Loucy (cell line): ENCODE data around the gene HHLA2.

Experiments used
- CTCF ChIP-seq: fragments of 200-600 bp; sonication (generic); conservative IDR thresholded peaks from 2 replicates; pipeline ENCODE4 v1.5.1; 2014; ENCODE audit warnings: mild to moderate bottlenecking, antibody characterized with exemption, low read length
- EZH2phosphoT487 ChIP-seq: fragments of 200-600 bp; IDR thresholded peaks from 2 replicates; pipeline ENCODE4 v1.6.1; 2018; ENCODE audit warnings: antibody characterized with exemption, mild to moderate bottlenecking, moderate library complexity, borderline replicate concordance

- TF ChIP-seq CTCF (no peak), EZH2phosphoT487 (no peak)
Measured at GRCh38 chr3:108416111-108416869, 119.9 kb downstream of the HHLA2 start.
